H9 (cell line): Measurements from ENCODE around the gene GPR37L1. TPM values are rescaled to one million over a fixed set of nuclear protein-coding genes. Genes with fewer than 3 reads are reported as not detected.
A peak's percentile ranks its signal among the peaks of the same experiment; 100 is the strongest.
"Not testable (repeated sequence)": the region's sequence is repeated elsewhere in the genome, so short reads cannot be mapped to it uniquely, and the experiment has no call there.

Experiments used
- DNase-seq: peaks from one replicate; pipeline ENCODE4 v3.0.0-alpha.2; 2017
- H2AFZ ChIP-seq: one replicate; pipeline ENCODE4 v1.6.1; 2013; ENCODE audit warnings: mild to moderate bottlenecking, low read length, control low read depth, moderate library complexity
- H2AK5ac ChIP-seq: 2 replicates; pipeline ENCODE4 v1.6.1; 2013; ENCODE audit warnings: low read length, control low read depth, mixed read lengths; ENCODE audit not compliant: insufficient read length
- H2BK120ac ChIP-seq: one replicate; pipeline ENCODE4 v1.6.1; 2013; ENCODE audit warnings: low read depth, mild to moderate bottlenecking, low read length, control low read depth, inconsistent platforms; ENCODE audit not compliant: poor library complexity, severe bottlenecking
- H2BK12ac ChIP-seq: 2 replicates; pipeline ENCODE4 v1.6.1; 2013; ENCODE audit warnings: low read length, control low read depth, mixed read lengths, low read depth; ENCODE audit not compliant: insufficient read length
- H2BK15ac ChIP-seq: 2 replicates; pipeline ENCODE4 v1.6.1; 2013; ENCODE audit warnings: low read depth, low read length, control low read depth
- H2BK20ac ChIP-seq: one replicate; pipeline ENCODE4 v1.6.1; 2013; ENCODE audit warnings: low read depth, mild to moderate bottlenecking, low read length, control low read depth, inconsistent platforms; ENCODE audit not compliant: poor library complexity, severe bottlenecking
- H2BK5ac ChIP-seq: 2 replicates; pipeline ENCODE4 v1.6.1; 2013; ENCODE audit warnings: low read length, control low read depth, mixed read lengths; ENCODE audit not compliant: insufficient read length
- H3K14ac ChIP-seq: 2 replicates; pipeline ENCODE4 v1.6.1; 2013; ENCODE audit warnings: low read length, control low read depth; ENCODE audit not compliant: insufficient read depth
- H3K18ac ChIP-seq: 2 replicates; pipeline ENCODE4 v1.6.1; 2013; ENCODE audit warnings: low read depth, mild to moderate bottlenecking, mixed read lengths, low read length, control low read depth; ENCODE audit not compliant: insufficient read length
- H3K23ac ChIP-seq: 2 replicates; pipeline ENCODE4 v1.6.1; 2013; ENCODE audit warnings: low read length, control low read depth, mixed read lengths, low read depth; ENCODE audit not compliant: insufficient read length
- H3K23me2 ChIP-seq: 2 replicates; pipeline ENCODE4 v1.6.1; 2013; ENCODE audit warnings: low read depth, mild to moderate bottlenecking, mixed read lengths, low read length, control low read depth; ENCODE audit not compliant: insufficient read length, poor library complexity, severe bottlenecking
- H3K27ac ChIP-seq: 2 replicates; pipeline ENCODE4 v1.5.1; 2013; ENCODE audit warnings: low read length, control low read depth, mixed read lengths, low read depth; ENCODE audit not compliant: insufficient read length
- H3K27me3 ChIP-seq: 2 replicates; pipeline ENCODE4 v1.6.1; 2013; ENCODE audit warnings: low read length, control low read depth, inconsistent platforms; ENCODE audit not compliant: insufficient read depth
- H3K4ac ChIP-seq: 2 replicates; pipeline ENCODE4 v1.6.1; 2013; ENCODE audit warnings: low read depth, mild to moderate bottlenecking, control low read depth, inconsistent platforms, low read length, moderate library complexity
- H3K4me1 ChIP-seq: 2 replicates; pipeline ENCODE4 v1.6.1; 2013; ENCODE audit warnings: low read length, control low read depth, inconsistent platforms; ENCODE audit not compliant: insufficient read depth
- H3K4me2 ChIP-seq: 2 replicates; pipeline ENCODE4 v1.6.1; 2013; ENCODE audit warnings: low read length, control low read depth, mixed read lengths; ENCODE audit not compliant: insufficient read length, insufficient read depth
- H3K56ac ChIP-seq: 2 replicates; pipeline ENCODE4 v1.6.1; 2013; ENCODE audit warnings: low read depth, mild to moderate bottlenecking, mixed read lengths, low read length, control low read depth; ENCODE audit not compliant: insufficient read length
- H3K79me1 ChIP-seq: 2 replicates; pipeline ENCODE4 v1.6.1; 2013; ENCODE audit warnings: low read depth, mild to moderate bottlenecking, moderate library complexity, low read length, control low read depth, inconsistent platforms; ENCODE audit not compliant: insufficient read depth, poor library complexity, severe bottlenecking
- H3K79me2 ChIP-seq: 2 replicates; pipeline ENCODE4 v1.6.1; 2013; ENCODE audit warnings: low read length, control low read depth, inconsistent platforms; ENCODE audit not compliant: insufficient read depth
- H3K9ac ChIP-seq: 2 replicates; pipeline ENCODE4 v1.6.1; 2013; ENCODE audit warnings: low read length, control low read depth, mixed read lengths; ENCODE audit not compliant: insufficient read length; ENCODE audit errors: extremely low read depth
- H3K9me3 ChIP-seq: one replicate; pipeline ENCODE4 v1.6.1; 2013; ENCODE audit warnings: low read depth, low read length, inconsistent platforms; ENCODE audit not compliant: control insufficient read depth
- H3T11ph ChIP-seq: one replicate; pipeline ENCODE4 v1.6.1; 2013; ENCODE audit warnings: mild to moderate bottlenecking, low read length, control low read depth, inconsistent platforms
- H4K20me1 ChIP-seq: one replicate; pipeline ENCODE4 v1.6.1; 2013; ENCODE audit not compliant: control insufficient read depth, insufficient read length, insufficient read depth
- H4K5ac ChIP-seq: 2 replicates; pipeline ENCODE4 v1.6.1; 2013; ENCODE audit warnings: low read depth, mild to moderate bottlenecking, mixed read lengths, low read length, control low read depth; ENCODE audit not compliant: insufficient read length
- H4K8ac ChIP-seq: replicated peaks from 2 replicates; pipeline ENCODE4 v1.6.1; 2013; ENCODE audit warnings: low read length, control low read depth, mixed read lengths, low read depth; ENCODE audit not compliant: insufficient read length
- H4K91ac ChIP-seq: 2 replicates; pipeline ENCODE4 v1.6.1; 2013; ENCODE audit warnings: low read depth, mild to moderate bottlenecking, moderate library complexity, mixed read lengths, low read length, control low read depth; ENCODE audit not compliant: insufficient read length
- H3K27ac Mint-ChIP-seq, 3 experiments: 2 replicates in 2 of 3; 3 replicates in 1 of 3; pipeline ENCODE4 v1.8.0; 2020 to 2021; ENCODE audit warnings: mixed read lengths in 3 of 3, mild to moderate bottlenecking in 1 of 3, moderate library complexity in 1 of 3
- H3K27me3 Mint-ChIP-seq: 2 replicates; pipeline ENCODE4 v1.8.0; 2021; ENCODE audit warnings: low read depth, mild to moderate bottlenecking, moderate library complexity, mixed read lengths
- H3K36me3 Mint-ChIP-seq, 3 experiments: 2 replicates in 2 of 3; 3 replicates in 1 of 3; pipeline ENCODE4 v1.8.0; 2020 to 2021; ENCODE audit warnings: low read depth in 3 of 3, mixed read lengths in 3 of 3; ENCODE audit not compliant: insufficient read depth in 1 of 3
- H3K4me1 Mint-ChIP-seq, 2 experiments: 2 replicates each; pipeline ENCODE4 v1.8.0; 2020; ENCODE audit warnings: mixed read lengths in 2 of 2
- H3K4me3 Mint-ChIP-seq, 2 experiments: 2 replicates in 1 of 2; 3 replicates in 1 of 2; pipeline ENCODE4 v1.8.0; 2020 to 2021; ENCODE audit warnings: mild to moderate bottlenecking in 2 of 2, mixed read lengths in 2 of 2, moderate library complexity in 1 of 2
- H3K9me3 Mint-ChIP-seq, 2 experiments: 2 replicates in 1 of 2; 3 replicates in 1 of 2; pipeline ENCODE4 v1.8.0; 2020; ENCODE audit warnings: mild to moderate bottlenecking in 2 of 2, mixed read lengths in 2 of 2, moderate library complexity in 1 of 2
- whole genome bisulfite sequencing: extraction: QIAGEN DNeasy Blood & Tissue Kit; methylation state at CpG from one replicate; pipeline ENCODE4 v1.1.7; 2013; ENCODE audit warnings: missing lambda C conversion rate, low lambda C conversion rate, mixed read lengths; ENCODE audit not compliant: insufficient read length; ENCODE audit errors: extremely low coverage; 5-methylcytosine and 5-hydroxymethylcytosine counted together
- total RNA-seq: library from RNA; stranded (reverse); gene quantifications from 2 replicates; pipeline ENCODE4 v1.2.1, GENCODE V29; 2021
- TF ChIP-seq, protein P1 (sequence below): fragments of 200-600 bp; sonication (generic); conservative IDR thresholded peaks from 3 replicates; pipeline ENCODE4 v1.8.0; 2021; ENCODE audit warnings: antibody characterized with exemption, mild to moderate bottlenecking

The GPR37L1 gene
- total RNA-seq, 1 experiment from 2014 or later = 0.11 TPM

DNA sequence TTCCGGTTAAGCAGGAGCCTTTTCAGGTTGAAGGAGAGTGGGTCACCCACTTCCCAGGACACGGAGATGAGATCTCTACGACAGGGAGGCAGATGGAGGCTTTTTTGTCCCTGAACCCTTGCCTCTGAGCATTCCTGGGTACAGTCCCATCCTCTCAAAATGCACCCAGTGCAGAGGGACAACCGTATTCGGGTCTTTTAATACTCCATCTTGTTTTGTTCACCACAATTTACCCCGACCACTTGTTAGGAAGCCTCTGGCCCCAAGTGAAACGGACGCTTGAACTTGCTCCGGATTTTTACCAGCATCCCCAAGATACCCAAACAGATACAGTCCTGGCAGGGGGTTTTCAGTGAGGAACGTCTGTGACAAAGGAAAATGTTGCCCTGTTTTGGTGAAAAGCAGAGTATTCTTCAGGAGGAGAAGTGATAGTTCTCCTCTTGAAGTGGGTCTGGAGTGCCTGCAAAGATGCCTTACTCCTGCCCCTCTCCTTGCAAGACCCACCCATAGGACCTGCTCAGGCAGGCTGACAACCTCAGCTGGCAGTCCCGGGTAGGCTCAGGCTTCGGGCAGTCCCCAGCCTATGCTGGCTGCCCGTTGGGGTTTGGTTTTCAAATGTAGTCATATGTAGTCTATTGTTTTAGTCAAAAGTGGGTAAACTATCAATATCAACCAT, 22.5 kb downstream of the GPR37L1 start:
- no peak overlapping the region for H3K56ac ChIP-seq
- H2BK12ac ChIP-seq = no peak overlapping the region
- H3K4ac ChIP-seq = no peak overlapping the region
- peaks cover 14% of the 10 kb centered on the region for H3K23me2 ChIP-seq
- H2AFZ ChIP-seq = peak overlapping the region; percentile 79
- no peak overlapping the region for H2BK15ac ChIP-seq
- Mint-ChIP-seq H3K9me3 (no peaks in the 10 kb centered on the region), H3K4me3 (peak overlapping the region; percentile 74 to 84), H3K27me3 (peaks cover 13% of the 10 kb centered on the region), H3K36me3 (no peaks in the 10 kb centered on the region; a peak in 3 of 7 replicates), H3K27ac (no peak overlapping the region), H3K4me1 (peaks cover 15 to 20% of the 10 kb centered on the region in 2 experiments)
- no peak overlapping the region for H3T11ph ChIP-seq
- no peak overlapping the region for H3K23ac ChIP-seq
- H2AK5ac ChIP-seq = no peak overlapping the region
- H3K27ac ChIP-seq = no peak overlapping the region
- no CpG with 5 or more reads among the region's 13 CpGs for WGBS
- TF ChIP-seq, protein P1, sequence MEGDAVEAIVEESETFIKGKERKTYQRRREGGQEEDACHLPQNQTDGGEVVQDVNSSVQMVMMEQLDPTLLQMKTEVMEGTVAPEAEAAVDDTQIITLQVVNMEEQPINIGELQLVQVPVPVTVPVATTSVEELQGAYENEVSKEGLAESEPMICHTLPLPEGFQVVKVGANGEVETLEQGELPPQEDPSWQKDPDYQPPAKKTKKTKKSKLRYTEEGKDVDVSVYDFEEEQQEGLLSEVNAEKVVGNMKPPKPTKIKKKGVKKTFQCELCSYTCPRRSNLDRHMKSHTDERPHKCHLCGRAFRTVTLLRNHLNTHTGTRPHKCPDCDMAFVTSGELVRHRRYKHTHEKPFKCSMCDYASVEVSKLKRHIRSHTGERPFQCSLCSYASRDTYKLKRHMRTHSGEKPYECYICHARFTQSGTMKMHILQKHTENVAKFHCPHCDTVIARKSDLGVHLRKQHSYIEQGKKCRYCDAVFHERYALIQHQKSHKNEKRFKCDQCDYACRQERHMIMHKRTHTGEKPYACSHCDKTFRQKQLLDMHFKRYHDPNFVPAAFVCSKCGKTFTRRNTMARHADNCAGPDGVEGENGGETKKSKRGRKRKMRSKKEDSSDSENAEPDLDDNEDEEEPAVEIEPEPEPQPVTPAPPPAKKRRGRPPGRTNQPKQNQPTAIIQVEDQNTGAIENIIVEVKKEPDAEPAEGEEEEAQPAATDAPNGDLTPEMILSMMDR = no peak
- H3K4me1 ChIP-seq = peaks cover 3% of the 10 kb centered on the region; the same call in 1 of the 2 replicates
- peak overlapping the region; percentile 81 for H3K14ac ChIP-seq
- peak overlapping the region; percentile 89 for H3K4me2 ChIP-seq
- H3K9ac ChIP-seq = peak overlapping the region; percentile 59
- no peak overlapping the region for H2BK5ac ChIP-seq
- peaks cover 11% of the 10 kb centered on the region for H3K79me1 ChIP-seq
- peaks cover 13% of the 10 kb centered on the region; the same call in 1 of the 2 replicates for H3K79me2 ChIP-seq
- H4K20me1 ChIP-seq = no peaks in the 10 kb centered on the region
- peak overlapping the region; percentile 35 for H3K18ac ChIP-seq
- no peak overlapping the region for H4K91ac ChIP-seq
- H3K27me3 ChIP-seq = no peaks in the 10 kb centered on the region; the same call in 1 of the 2 replicates
- no peak overlapping the region for H4K8ac ChIP-seq
- H2BK20ac ChIP-seq = no peak overlapping the region
- no peak overlapping the region for H4K5ac ChIP-seq
- no peaks in the 10 kb centered on the region for H3K9me3 ChIP-seq
- DNase-seq = no peak
- H2BK120ac ChIP-seq = no peak overlapping the region

DNA sequence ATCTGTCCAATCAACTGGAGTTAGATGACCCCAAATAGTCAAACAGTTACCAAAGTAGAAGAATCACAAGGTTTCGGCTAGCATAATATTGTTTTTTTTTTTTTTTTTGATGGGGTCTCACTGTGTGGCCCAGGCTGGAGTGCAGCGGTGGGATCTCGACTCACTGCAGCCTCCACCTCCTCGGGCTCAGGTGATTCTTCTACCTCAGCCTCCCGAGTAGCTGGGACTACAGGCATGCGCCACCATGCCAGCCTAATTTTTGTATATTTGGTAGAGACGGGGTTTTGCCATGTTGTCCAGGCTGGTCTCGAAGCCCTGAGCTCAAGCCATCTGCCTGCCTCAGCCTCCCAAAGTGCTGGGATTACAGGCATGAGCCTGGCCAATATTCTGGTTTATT, 23.0 kb downstream of the GPR37L1 start:
- not testable (repeated sequence) for H2AFZ ChIP-seq, H3K23ac ChIP-seq, H4K91ac ChIP-seq, H3K9me3 ChIP-seq, H3K56ac ChIP-seq, H4K8ac ChIP-seq, H3K9me3 Mint-ChIP-seq, H2BK15ac ChIP-seq, DNase-seq, H2AK5ac ChIP-seq, H2BK20ac ChIP-seq, H3K4ac ChIP-seq, H3K4me2 ChIP-seq, H3K14ac ChIP-seq, H3K4me1 ChIP-seq, H2BK12ac ChIP-seq, H3K18ac ChIP-seq, H3T11ph ChIP-seq, H4K20me1 ChIP-seq, H2BK5ac ChIP-seq, H3K27me3 ChIP-seq, H3K27ac ChIP-seq, H4K5ac ChIP-seq, H2BK120ac ChIP-seq, H3K36me3 Mint-ChIP-seq, H3K9ac ChIP-seq, H3K27ac Mint-ChIP-seq
- peaks cover 12% of the 10 kb centered on the region; the same call in 1 of the 2 replicates for H3K79me2 ChIP-seq
- peaks cover 11% of the 10 kb centered on the region for H3K79me1 ChIP-seq
- H3K23me2 ChIP-seq = peaks cover 14% of the 10 kb centered on the region
- WGBS = no CpG with 5 or more reads among the region's 8 CpGs
- Mint-ChIP-seq H3K4me1 (peaks cover 17 to 20% of the 10 kb centered on the region in 2 experiments), H3K4me3 (peak overlapping the region; percentile 74 to 84; a peak in 3 of 5 replicates), H3K27me3 (peaks cover 13% of the 10 kb centered on the region)
